DOHH2 (cell line): ENCODE data around the gene LIN52.

Experiments
- H3F3A ChIP-seq: fragments of 200-600 bp; sonication (generic), shearing (Covaris generic); 2 replicates; pipeline ENCODE4 v1.6.0; 2016; ENCODE audit warnings: antibody characterized with exemption, mild to moderate bottlenecking; ENCODE audit not compliant: control insufficient read depth, insufficient read depth
- H3K27ac ChIP-seq: fragments of 200-600 bp; sonication (generic); 2 replicates; pipeline ENCODE4 v1.5.1; 2014; ENCODE audit warnings: low read depth, mild to moderate bottlenecking, low read length, moderate library complexity
- H3K27me3 ChIP-seq: fragments of 200-600 bp; sonication (generic); 2 replicates; pipeline ENCODE4 v1.6.1; 2014; ENCODE audit warnings: mild to moderate bottlenecking, low read length, mixed read lengths; ENCODE audit not compliant: control insufficient read depth
- H3K36me3 ChIP-seq: fragments of 200-600 bp; sonication (generic); 2 replicates; pipeline ENCODE4 v1.6.1; 2014; ENCODE audit warnings: mild to moderate bottlenecking, low read length, moderate library complexity, mixed read lengths; ENCODE audit not compliant: control insufficient read depth
- H3K4me1 ChIP-seq: fragments of 200-600 bp; sonication (generic); 2 replicates; pipeline ENCODE4 v1.6.1; 2014; ENCODE audit warnings: mild to moderate bottlenecking, low read length, mixed read lengths; ENCODE audit not compliant: control insufficient read depth
- H3K4me2 ChIP-seq: fragments of 200-600 bp; sonication (generic); 2 replicates; pipeline ENCODE4 v1.6.0; 2014; ENCODE audit warnings: mild to moderate bottlenecking, low read length, moderate library complexity
- H3K4me3 ChIP-seq: fragments of 200-600 bp; sonication (generic); 2 replicates; pipeline ENCODE4 v1.5.1; 2014; ENCODE audit warnings: mild to moderate bottlenecking, low read length, mixed read lengths
- H3K79me2 ChIP-seq: fragments of 200-600 bp; sonication (generic); 2 replicates; pipeline ENCODE4 v1.6.1; 2014; ENCODE audit warnings: mild to moderate bottlenecking, low read length, mixed read lengths; ENCODE audit not compliant: control insufficient read depth
- H3K9me2 ChIP-seq: fragments of 200-600 bp; sonication (generic); replicated peaks from 2 replicates; pipeline ENCODE4 v1.6.1; 2014; ENCODE audit warnings: mild to moderate bottlenecking, low read length, mixed read lengths; ENCODE audit not compliant: control insufficient read depth
- H3K9me3 ChIP-seq: fragments of 200-600 bp; sonication (generic); 2 replicates; pipeline ENCODE4 v1.6.1; 2014; ENCODE audit warnings: antibody characterized with exemption, low read length, mixed read lengths; ENCODE audit not compliant: control insufficient read depth, insufficient read depth
- H4K20me1 ChIP-seq: fragments of 200-600 bp; sonication (generic); 2 replicates; pipeline ENCODE4 v1.6.0; 2014; ENCODE audit warnings: low read depth, mild to moderate bottlenecking, antibody characterized with exemption, low read length, moderate library complexity; ENCODE audit not compliant: control insufficient read depth, insufficient read depth
- EZH2phosphoT487 ChIP-seq: fragments of 200-600 bp; sonication (generic); IDR thresholded peaks from 2 replicates; pipeline ENCODE4 v1.6.1; 2017; ENCODE audit warnings: borderline replicate concordance, mild to moderate bottlenecking, antibody characterized with exemption, low read length, moderate library complexity, mixed read lengths
- TF ChIP-seq, protein P1 (sequence below): fragments of 200-600 bp; sonication (generic); IDR thresholded peaks from one replicate; pipeline ENCODE4 v1.5.1; 2014; ENCODE audit warnings: antibody characterized with exemption, mild to moderate bottlenecking, low read depth, low read length; ENCODE audit not compliant: poor library complexity, severe bottlenecking

Gene LIN52

GRCh38 chr14:74204491-74204890 lies 119.7 kb downstream of the LIN52 start:
- no peak overlapping the region for H3K4me3 ChIP-seq
- H3K9me3 ChIP-seq = no peaks in the 10 kb centered on the region
- H3K9me2 ChIP-seq = no peaks in the 10 kb centered on the region
- H3F3A ChIP-seq = no peaks in the 10 kb centered on the region
- no peaks in the 10 kb centered on the region for H3K27me3 ChIP-seq
- no peaks in the 10 kb centered on the region for H4K20me1 ChIP-seq
- TF ChIP-seq EZH2phosphoT487 = no peak
- TF ChIP-seq, protein P1, sequence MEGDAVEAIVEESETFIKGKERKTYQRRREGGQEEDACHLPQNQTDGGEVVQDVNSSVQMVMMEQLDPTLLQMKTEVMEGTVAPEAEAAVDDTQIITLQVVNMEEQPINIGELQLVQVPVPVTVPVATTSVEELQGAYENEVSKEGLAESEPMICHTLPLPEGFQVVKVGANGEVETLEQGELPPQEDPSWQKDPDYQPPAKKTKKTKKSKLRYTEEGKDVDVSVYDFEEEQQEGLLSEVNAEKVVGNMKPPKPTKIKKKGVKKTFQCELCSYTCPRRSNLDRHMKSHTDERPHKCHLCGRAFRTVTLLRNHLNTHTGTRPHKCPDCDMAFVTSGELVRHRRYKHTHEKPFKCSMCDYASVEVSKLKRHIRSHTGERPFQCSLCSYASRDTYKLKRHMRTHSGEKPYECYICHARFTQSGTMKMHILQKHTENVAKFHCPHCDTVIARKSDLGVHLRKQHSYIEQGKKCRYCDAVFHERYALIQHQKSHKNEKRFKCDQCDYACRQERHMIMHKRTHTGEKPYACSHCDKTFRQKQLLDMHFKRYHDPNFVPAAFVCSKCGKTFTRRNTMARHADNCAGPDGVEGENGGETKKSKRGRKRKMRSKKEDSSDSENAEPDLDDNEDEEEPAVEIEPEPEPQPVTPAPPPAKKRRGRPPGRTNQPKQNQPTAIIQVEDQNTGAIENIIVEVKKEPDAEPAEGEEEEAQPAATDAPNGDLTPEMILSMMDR = no peak
- no peaks in the 10 kb centered on the region for H3K4me1 ChIP-seq
- H3K4me2 ChIP-seq = no peak overlapping the region
- H3K27ac ChIP-seq = no peak overlapping the region
- H3K79me2 ChIP-seq = no peaks in the 10 kb centered on the region
- no peaks in the 10 kb centered on the region for H3K36me3 ChIP-seq

DNA sequence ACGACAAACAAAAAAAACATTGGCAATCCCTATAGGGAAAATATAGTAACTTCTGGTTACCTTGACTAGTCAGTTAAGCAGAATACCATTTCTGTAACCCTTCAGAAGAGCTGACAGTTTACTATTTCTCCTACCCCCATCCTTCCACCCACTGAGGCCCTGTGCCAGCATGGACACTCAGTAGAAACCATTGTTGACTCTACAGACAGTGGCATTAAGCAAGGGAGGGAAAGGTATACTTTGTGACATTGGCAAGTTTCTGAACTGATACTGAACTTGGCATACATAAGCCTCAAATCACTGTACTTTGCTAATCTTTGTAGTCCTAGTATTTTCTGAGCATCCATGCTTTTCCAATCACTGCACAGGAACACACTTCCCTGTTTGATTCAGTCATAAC lies 121.1 kb downstream of the LIN52 start:
- no peaks in the 10 kb centered on the region for H3K27me3 ChIP-seq
- no peak overlapping the region for H3K27ac ChIP-seq
- no peaks in the 10 kb centered on the region for H4K20me1 ChIP-seq
- no peaks in the 10 kb centered on the region for H3K9me2 ChIP-seq
- H3K9me3 ChIP-seq = no peaks in the 10 kb centered on the region
- H3K36me3 ChIP-seq = no peaks in the 10 kb centered on the region
- no peaks in the 10 kb centered on the region for H3K4me1 ChIP-seq
- no peak overlapping the region for H3K4me2 ChIP-seq
- H3F3A ChIP-seq = no peaks in the 10 kb centered on the region
- no peaks in the 10 kb centered on the region for H3K79me2 ChIP-seq
- no peak for TF ChIP-seq EZH2phosphoT487
- TF ChIP-seq, protein P1 = no peak
- no peak overlapping the region for H3K4me3 ChIP-seq

DNA sequence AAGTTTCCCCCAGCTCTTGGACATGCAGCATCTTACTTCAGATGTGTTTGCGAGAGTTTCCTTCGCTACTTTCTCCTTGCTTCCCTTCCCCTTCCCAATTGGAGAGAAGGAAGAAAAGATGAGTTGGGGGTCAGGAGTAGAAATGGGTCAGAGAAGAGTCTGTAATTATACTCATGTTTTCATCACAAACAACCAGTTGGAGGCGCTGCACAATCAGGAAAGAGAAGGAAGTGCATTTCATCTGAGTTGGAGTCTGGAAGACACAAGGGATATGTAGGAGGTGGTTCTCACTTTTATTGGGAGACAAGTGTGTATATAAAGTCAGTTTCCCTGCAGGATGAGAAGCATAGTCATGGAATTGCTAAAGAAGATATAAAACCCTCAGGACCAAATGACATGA lies 123.2 kb downstream of the LIN52 start:
- no peak overlapping the region for H3K4me3 ChIP-seq
- no peaks in the 10 kb centered on the region for H4K20me1 ChIP-seq
- H3K27ac ChIP-seq = no peak overlapping the region
- no peaks in the 10 kb centered on the region for H3K4me1 ChIP-seq
- H3K4me2 ChIP-seq = no peak overlapping the region
- H3F3A ChIP-seq = no peaks in the 10 kb centered on the region
- no peaks in the 10 kb centered on the region for H3K9me2 ChIP-seq
- no peaks in the 10 kb centered on the region for H3K27me3 ChIP-seq
- no peaks in the 10 kb centered on the region for H3K79me2 ChIP-seq
- TF ChIP-seq, protein P1 = peak; percentile 71
- no peak for TF ChIP-seq EZH2phosphoT487
- H3K36me3 ChIP-seq = no peaks in the 10 kb centered on the region
- no peaks in the 10 kb centered on the region for H3K9me3 ChIP-seq

DNA sequence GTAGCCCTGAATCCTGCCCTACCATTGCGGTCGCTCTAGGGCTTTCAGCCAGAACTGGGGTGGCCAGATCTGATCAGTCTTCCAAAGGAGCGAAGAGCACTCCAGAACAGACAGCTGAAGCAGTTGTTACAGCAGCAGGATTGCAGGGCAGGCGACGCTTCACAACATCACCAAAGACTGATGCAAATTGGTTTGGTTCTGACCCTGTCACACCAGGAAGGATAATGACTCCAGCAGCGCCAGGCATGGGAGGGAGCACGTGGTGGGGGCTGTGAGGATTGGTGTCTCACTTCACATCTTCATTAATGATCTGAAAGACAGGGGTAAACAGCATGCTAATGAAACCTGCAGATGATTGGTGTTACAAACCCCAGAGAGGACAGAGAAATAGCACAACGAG lies 123.9 kb downstream of the LIN52 start:
- TF ChIP-seq EZH2phosphoT487 = no peak
- TF ChIP-seq, protein P1 = no peak

More for the DNA sequence above, 123.9 kb downstream of the LIN52 start:
- no peaks in the 10 kb centered on the region for H3K27me3 ChIP-seq
- no peaks in the 10 kb centered on the region for H3K9me3 ChIP-seq
- H3K4me2 ChIP-seq = no peak overlapping the region
- H3K27ac ChIP-seq = no peak overlapping the region
- H3K79me2 ChIP-seq = no peaks in the 10 kb centered on the region
- no peak overlapping the region for H3K4me3 ChIP-seq
- H3K36me3 ChIP-seq = no peaks in the 10 kb centered on the region
- H3F3A ChIP-seq = no peaks in the 10 kb centered on the region
- no peaks in the 10 kb centered on the region for H4K20me1 ChIP-seq
- H3K9me2 ChIP-seq = no peaks in the 10 kb centered on the region
- no peaks in the 10 kb centered on the region for H3K4me1 ChIP-seq
